GM23338 (cell line): ENCODE measurements around the gene MED14. TPM values are rescaled to one million over a fixed set of nuclear protein-coding genes. Genes with fewer than 3 reads are reported as not detected.

ENCODE experiments used
- ATAC-seq: fragments of 200-7000 bp; cut with Tn5 transposase; 3 replicates; pipeline ENCODE4 v1.9.1; 2020
- DNase-seq: peaks from one replicate; pipeline ENCODE4 v3.0.0-alpha.2; 2015; ENCODE audit warnings: low spot score
- H2AFZ ChIP-seq: fragments of 200-600 bp; sonication (generic); 2 replicates; pipeline ENCODE4 v1.8.0; 2016; ENCODE audit warnings: antibody characterized with exemption, mild to moderate bottlenecking, moderate library complexity
- H3F3A ChIP-seq: fragments of 200-600 bp; sonication (generic); replicated peaks from 2 replicates; pipeline ENCODE4 v1.8.0; 2017; ENCODE audit warnings: antibody characterized with exemption, mixed run types, low read depth
- H3K27ac ChIP-seq: fragments of 200-600 bp; sonication (generic); 2 replicates; pipeline ENCODE4 v1.6.1; 2016; ENCODE audit warnings: low read depth
- H3K27me3 ChIP-seq: fragments of 200-600 bp; sonication (generic); 2 replicates; pipeline ENCODE4 v1.8.0; 2016; ENCODE audit warnings: mild to moderate bottlenecking, mixed run types, moderate library complexity; ENCODE audit not compliant: insufficient read depth
- H3K36me3 ChIP-seq: fragments of 200-600 bp; sonication (generic); 2 replicates; pipeline ENCODE4 v1.8.0; 2016; ENCODE audit warnings: mild to moderate bottlenecking; ENCODE audit not compliant: insufficient read depth
- H3K4me1 ChIP-seq: fragments of 200-600 bp; sonication (generic); 2 replicates; pipeline ENCODE4 v1.8.0; 2016; ENCODE audit warnings: mild to moderate bottlenecking, moderate library complexity; ENCODE audit not compliant: insufficient read depth
- H3K4me2 ChIP-seq: fragments of 200-600 bp; sonication (generic); 2 replicates; pipeline ENCODE4 v1.7.1; 2017; ENCODE audit warnings: mixed run types
- H3K4me3 ChIP-seq: fragments of 200-600 bp; sonication (generic); 2 replicates; pipeline ENCODE4 v1.6.1; 2016; ENCODE audit warnings: mixed run types
- H3K79me2 ChIP-seq: fragments of 200-600 bp; sonication (generic); replicated peaks from 2 replicates; pipeline ENCODE4 v1.8.0; 2017; ENCODE audit warnings: mild to moderate bottlenecking; ENCODE audit not compliant: insufficient read depth
- H3K9me2 ChIP-seq: fragments of 200-600 bp; sonication (generic); 2 replicates; pipeline ENCODE4 v1.8.0; 2017; ENCODE audit not compliant: insufficient read depth
- H4K20me1 ChIP-seq: fragments of 200-600 bp; sonication (generic); replicated peaks from 2 replicates; pipeline ENCODE4 v1.8.0; 2017; ENCODE audit warnings: mild to moderate bottlenecking; ENCODE audit not compliant: insufficient read depth
- H3K27ac Mint-ChIP-seq: 2 replicates; pipeline ENCODE4 v1.8.0; 2020; ENCODE audit warnings: inconsistent platforms, mild to moderate bottlenecking, moderate library complexity, mixed read lengths
- H3K27me3 Mint-ChIP-seq: 3 replicates; pipeline ENCODE4 v1.8.0; 2022; ENCODE audit warnings: low read depth, mild to moderate bottlenecking, moderate library complexity, mixed read lengths, inconsistent platforms; ENCODE audit not compliant: insufficient read depth, poor library complexity
- H3K36me3 Mint-ChIP-seq: 3 replicates; pipeline ENCODE4 v1.8.0; 2021; ENCODE audit warnings: low read depth, mild to moderate bottlenecking, inconsistent platforms, moderate library complexity, mixed read lengths
- H3K4me1 Mint-ChIP-seq: 3 replicates; pipeline ENCODE4 v1.8.0; 2020; ENCODE audit warnings: mild to moderate bottlenecking, inconsistent platforms, mixed read lengths
- H3K4me3 Mint-ChIP-seq: 3 replicates; pipeline ENCODE4 v1.8.0; 2021; ENCODE audit warnings: moderate library complexity, mild to moderate bottlenecking, inconsistent platforms, mixed read lengths
- H3K9me3 Mint-ChIP-seq: 3 replicates; pipeline ENCODE4 v1.8.0; 2020; ENCODE audit warnings: moderate library complexity, mild to moderate bottlenecking, inconsistent platforms, mixed read lengths
- CREB1 ChIP-seq: fragments of 250-450 bp; sonication (Bioruptor Pico); IDR thresholded peaks from 2 replicates; pipeline ENCODE4 v1.5.0; 2020; ENCODE audit warnings: low read depth, mild to moderate bottlenecking, moderate library complexity
- CTCF ChIP-seq, 2 experiments: fragments of 200-600 bp in 1 of 2; sonication (generic) in 1 of 2; conservative IDR thresholded peaks; 2 replicates each; pipeline versions ENCODE4 v1.5.1 to v1.6.1; 2016 to 2017; ENCODE audit warnings: antibody characterized with exemption in 2 of 2, low read depth in 2 of 2, mild to moderate bottlenecking in 2 of 2, moderate library complexity in 1 of 2
- ETS1 ChIP-seq: IDR thresholded peaks from 2 replicates; pipeline ENCODE4 v1.6.1; 2016; ENCODE audit warnings: antibody characterized with exemption
- EZH2 ChIP-seq: fragments of 200-600 bp; sonication (generic); IDR thresholded peaks from one replicate; pipeline ENCODE4 v1.8.0; 2017; ENCODE audit warnings: antibody characterized with exemption, mild to moderate bottlenecking, low read depth; ENCODE audit not compliant: unreplicated experiment
- EZH2phosphoT487 ChIP-seq: fragments of 200-600 bp; sonication (generic); IDR thresholded peaks from one replicate; pipeline ENCODE4 v1.8.1; 2018; ENCODE audit warnings: antibody characterized with exemption; ENCODE audit not compliant: unreplicated experiment
- JUNB ChIP-seq: IDR thresholded peaks from one replicate; pipeline ENCODE4 v1.6.1; 2016; ENCODE audit warnings: antibody characterized with exemption; ENCODE audit not compliant: unreplicated experiment
- NANOG ChIP-seq: IDR thresholded peaks from 2 replicates; pipeline ENCODE4 v1.6.1; 2016; ENCODE audit warnings: antibody characterized with exemption, borderline replicate concordance
- POLR2AphosphoS5 ChIP-seq: IDR thresholded peaks from 2 replicates; pipeline ENCODE4 v1.6.1; 2016; ENCODE audit warnings: antibody characterized with exemption, low read depth
- REST ChIP-seq: IDR thresholded peaks from one replicate; pipeline ENCODE4 v1.6.1; 2018; ENCODE audit warnings: antibody characterized with exemption; ENCODE audit not compliant: unreplicated experiment
- STAT1 ChIP-seq: IDR thresholded peaks from one replicate; pipeline ENCODE4 v1.6.1; 2016; ENCODE audit warnings: antibody characterized with exemption; ENCODE audit not compliant: unreplicated experiment
- ZNF114 ChIP-seq: fragments of 250-450 bp; sonication (Bioruptor Pico); IDR thresholded peaks from 2 replicates; pipeline ENCODE4 v1.5.0; 2020; ENCODE audit warnings: mild to moderate bottlenecking, moderate library complexity
- ZNF331 ChIP-seq: fragments of 250-450 bp; sonication (Bioruptor Pico); IDR thresholded peaks from 2 replicates; pipeline ENCODE4 v1.5.0; 2020; ENCODE audit warnings: low read depth, mild to moderate bottlenecking, moderate library complexity
- polyA plus RNA-seq: library from polyadenylated mRNA; unstranded; fragments of >200 nt; fragmentation: Nextera tagmentation; extraction: Ambion mirVana; gene quantifications from 2 replicates; pipeline ENCODE4 v1.2.1, GENCODE V29; 2016
- total RNA-seq: library from RNA; depleted of rRNA; stranded (reverse); fragments of >200 nt; shearing (Covaris generic); gene quantifications from 2 replicates; pipeline ENCODE4 v1.2.3, GENCODE V29; 2014
- TF ChIP-seq, protein P1 (sequence below): fragments of 250-450 bp; sonication (Bioruptor Pico); IDR thresholded peaks from 2 replicates; pipeline ENCODE4 v1.5.0; 2020; ENCODE audit warnings: mild to moderate bottlenecking, moderate library complexity

Gene MED14
- total and polyA plus RNA-seq, 2 experiments from 2014 or later, result 29.8 to 99.3 TPM

- no peak overlapping the region for H3K4me3 ChIP-seq
- no peak overlapping the region for H2AFZ ChIP-seq
- TF ChIP-seq CREB1 (CRISPR knock-in tag) (no peak), EZH2phosphoT487 (no peak), NANOG (no peak), CTCF (conservative IDR thresholded peaks at IDR 0.05; ENCODE audit: low read depth in 2 of 2) (no peak), JUNB (no peak), EZH2 (no peak), ZNF114 (CRISPR knock-in tag) (no peak), STAT1 (no peak), ZNF331 (CRISPR knock-in tag) (no peak), ETS1 (no peak), POLR2AphosphoS5 (no peak), REST (no peak)
- TF ChIP-seq, protein P1, sequence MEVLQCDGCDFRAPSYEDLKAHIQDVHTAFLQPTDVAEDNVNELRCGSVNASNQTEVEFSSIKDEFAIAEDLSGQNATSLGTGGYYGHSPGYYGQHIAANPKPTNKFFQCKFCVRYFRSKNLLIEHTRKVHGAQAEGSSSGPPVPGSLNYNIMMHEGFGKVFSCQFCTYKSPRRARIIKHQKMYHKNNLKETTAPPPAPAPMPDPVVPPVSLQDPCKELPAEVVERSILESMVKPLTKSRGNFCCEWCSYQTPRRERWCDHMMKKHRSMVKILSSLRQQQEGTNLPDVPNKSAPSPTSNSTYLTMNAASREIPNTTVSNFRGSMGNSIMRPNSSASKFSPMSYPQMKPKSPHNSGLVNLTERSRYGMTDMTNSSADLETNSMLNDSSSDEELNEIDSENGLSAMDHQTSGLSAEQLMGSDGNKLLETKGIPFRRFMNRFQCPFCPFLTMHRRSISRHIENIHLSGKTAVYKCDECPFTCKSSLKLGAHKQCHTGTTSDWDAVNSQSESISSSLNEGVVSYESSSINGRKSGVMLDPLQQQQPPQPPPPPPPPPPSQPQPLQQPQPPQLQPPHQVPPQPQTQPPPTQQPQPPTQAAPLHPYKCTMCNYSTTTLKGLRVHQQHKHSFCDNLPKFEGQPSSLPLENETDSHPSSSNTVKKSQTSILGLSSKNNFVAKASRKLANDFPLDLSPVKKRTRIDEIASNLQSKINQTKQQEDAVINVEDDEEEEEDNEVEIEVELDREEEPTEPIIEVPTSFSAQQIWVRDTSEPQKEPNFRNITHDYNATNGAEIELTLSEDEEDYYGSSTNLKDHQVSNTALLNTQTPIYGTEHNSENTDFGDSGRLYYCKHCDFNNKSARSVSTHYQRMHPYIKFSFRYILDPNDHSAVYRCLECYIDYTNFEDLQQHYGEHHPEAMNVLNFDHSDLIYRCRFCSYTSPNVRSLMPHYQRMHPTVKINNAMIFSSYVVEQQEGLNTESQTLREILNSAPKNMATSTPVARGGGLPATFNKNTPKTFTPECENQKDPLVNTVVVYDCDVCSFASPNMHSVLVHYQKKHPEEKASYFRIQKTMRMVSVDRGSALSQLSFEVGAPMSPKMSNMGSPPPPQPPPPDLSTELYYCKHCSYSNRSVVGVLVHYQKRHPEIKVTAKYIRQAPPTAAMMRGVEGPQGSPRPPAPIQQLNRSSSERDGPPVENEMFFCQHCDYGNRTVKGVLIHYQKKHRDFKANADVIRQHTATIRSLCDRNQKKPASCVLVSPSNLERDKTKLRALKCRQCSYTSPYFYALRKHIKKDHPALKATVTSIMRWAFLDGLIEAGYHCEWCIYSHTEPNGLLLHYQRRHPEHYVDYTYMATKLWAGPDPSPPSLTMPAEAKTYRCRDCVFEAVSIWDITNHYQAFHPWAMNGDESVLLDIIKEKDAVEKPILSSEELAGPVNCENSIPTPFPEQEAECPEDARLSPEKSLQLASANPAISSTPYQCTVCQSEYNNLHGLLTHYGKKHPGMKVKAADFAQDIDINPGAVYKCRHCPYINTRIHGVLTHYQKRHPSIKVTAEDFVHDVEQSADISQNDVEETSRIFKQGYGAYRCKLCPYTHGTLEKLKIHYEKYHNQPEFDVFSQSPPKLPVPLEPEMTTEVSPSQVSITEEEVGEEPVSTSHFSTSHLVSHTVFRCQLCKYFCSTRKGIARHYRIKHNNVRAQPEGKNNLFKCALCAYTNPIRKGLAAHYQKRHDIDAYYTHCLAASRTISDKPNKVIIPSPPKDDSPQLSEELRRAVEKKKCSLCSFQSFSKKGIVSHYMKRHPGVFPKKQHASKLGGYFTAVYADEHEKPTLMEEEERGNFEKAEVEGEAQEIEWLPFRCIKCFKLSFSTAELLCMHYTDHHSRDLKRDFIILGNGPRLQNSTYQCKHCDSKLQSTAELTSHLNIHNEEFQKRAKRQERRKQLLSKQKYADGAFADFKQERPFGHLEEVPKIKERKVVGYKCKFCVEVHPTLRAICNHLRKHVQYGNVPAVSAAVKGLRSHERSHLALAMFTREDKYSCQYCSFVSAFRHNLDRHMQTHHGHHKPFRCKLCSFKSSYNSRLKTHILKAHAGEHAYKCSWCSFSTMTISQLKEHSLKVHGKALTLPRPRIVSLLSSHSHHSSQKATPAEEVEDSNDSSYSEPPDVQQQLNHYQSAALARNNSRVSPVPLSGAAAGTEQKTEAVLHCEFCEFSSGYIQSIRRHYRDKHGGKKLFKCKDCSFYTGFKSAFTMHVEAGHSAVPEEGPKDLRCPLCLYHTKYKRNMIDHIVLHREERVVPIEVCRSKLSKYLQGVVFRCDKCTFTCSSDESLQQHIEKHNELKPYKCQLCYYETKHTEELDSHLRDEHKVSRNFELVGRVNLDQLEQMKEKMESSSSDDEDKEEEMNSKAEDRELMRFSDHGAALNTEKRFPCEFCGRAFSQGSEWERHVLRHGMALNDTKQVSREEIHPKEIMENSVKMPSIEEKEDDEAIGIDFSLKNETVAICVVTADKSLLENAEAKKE (CRISPR knock-in tag), result no peak
- Mint-ChIP-seq H3K36me3 (peaks cover 37% of the 10 kb centered on the region), H3K4me1 (no peaks in the 10 kb centered on the region; the same call in 2 of the 3 replicates), H3K27ac (no peak overlapping the region), H3K27me3 (peaks cover 3% of the 10 kb centered on the region), H3K9me3 (no peaks in the 10 kb centered on the region), H3K4me3 (no peak overlapping the region)
- no peaks in the 10 kb centered on the region for H4K20me1 ChIP-seq
- no peak for DNase-seq
- H3K79me2 ChIP-seq, result no peaks in the 10 kb centered on the region
- no peak for ATAC-seq
- no peak overlapping the region for H3K4me2 ChIP-seq
- peaks cover 5% of the 10 kb centered on the region; the same call in 1 of the 2 replicates for H3K36me3 ChIP-seq
- H3K27ac ChIP-seq, result no peak overlapping the region
- H3K9me2 ChIP-seq, result no peaks in the 10 kb centered on the region
- H3K27me3 ChIP-seq, result no peaks in the 10 kb centered on the region
- H3K4me1 ChIP-seq, result no peaks in the 10 kb centered on the region
- 0 out of 2 replicates have a peak, but pooled peaks cover 2% of the 10 kb centered on the region for H3F3A ChIP-seq
These were observed 81.8 kb downstream of the MED14 start for GRCh38 chrX:40653535-40653934.
